ENCODE data around the gene LMAN2L. TPM values are rescaled to one million over a fixed set of nuclear protein-coding genes. Genes with fewer than 3 reads are reported as not detected.
A peak's percentile ranks its signal among the peaks of the same experiment; 100 is the strongest.

The LMAN2L gene
- polyA plus RNA-seq, 3 donors = 7.9 to 22.4 (median 16.6) TPM

DNA sequence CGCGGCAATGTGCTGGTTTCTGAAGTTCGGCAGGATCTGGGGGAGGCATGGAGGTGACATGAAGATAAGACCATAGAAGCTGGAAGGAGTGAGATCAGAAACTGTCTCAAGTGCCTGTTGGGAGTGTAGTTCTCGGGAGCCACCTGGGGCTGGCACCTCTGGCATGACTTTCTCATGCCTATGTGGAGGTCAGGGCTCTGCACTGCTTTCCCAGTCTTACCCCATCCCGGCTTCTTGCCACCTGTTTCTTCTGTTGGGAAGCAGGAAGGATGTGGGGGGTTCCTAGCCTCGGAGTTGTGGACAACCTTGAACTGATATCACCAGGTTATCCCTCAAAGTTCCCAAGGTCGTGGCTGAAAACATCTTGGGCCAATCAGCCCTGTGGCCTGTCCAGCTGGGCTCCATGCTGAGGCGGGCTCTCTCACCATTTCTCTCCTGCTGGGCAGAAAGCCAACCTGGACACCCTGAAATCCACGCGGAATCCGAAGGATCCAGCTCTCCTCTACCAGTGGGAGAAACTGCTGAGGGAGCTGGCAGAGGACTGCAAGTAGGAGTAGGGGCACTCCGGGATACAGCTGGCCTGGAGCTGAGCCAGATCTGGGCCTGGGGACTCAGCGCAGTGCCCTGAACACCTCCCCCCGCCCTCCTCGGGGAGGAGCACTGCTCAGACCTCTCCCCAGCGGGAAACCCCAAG, 54.8 kb downstream of the LMAN2L start:
- TF ChIP-seq, protein P1, sequence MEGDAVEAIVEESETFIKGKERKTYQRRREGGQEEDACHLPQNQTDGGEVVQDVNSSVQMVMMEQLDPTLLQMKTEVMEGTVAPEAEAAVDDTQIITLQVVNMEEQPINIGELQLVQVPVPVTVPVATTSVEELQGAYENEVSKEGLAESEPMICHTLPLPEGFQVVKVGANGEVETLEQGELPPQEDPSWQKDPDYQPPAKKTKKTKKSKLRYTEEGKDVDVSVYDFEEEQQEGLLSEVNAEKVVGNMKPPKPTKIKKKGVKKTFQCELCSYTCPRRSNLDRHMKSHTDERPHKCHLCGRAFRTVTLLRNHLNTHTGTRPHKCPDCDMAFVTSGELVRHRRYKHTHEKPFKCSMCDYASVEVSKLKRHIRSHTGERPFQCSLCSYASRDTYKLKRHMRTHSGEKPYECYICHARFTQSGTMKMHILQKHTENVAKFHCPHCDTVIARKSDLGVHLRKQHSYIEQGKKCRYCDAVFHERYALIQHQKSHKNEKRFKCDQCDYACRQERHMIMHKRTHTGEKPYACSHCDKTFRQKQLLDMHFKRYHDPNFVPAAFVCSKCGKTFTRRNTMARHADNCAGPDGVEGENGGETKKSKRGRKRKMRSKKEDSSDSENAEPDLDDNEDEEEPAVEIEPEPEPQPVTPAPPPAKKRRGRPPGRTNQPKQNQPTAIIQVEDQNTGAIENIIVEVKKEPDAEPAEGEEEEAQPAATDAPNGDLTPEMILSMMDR (IDR thresholded peaks at IDR 0.05) = no peak
- Mint-ChIP-seq H3K27ac (no peak overlapping the region), H3K4me3 (no peak overlapping the region), H3K27me3 (ENCODE audit: low read depth in 3 of 3) (peaks cover 0 to 2% (median 2%) of the 10 kb centered on the region in 3 donors), H3K9me3 (no peaks in the 10 kb centered on the region), H3K4me1 (no peaks in the 10 kb centered on the region), H3K36me3 (no peaks in the 10 kb centered on the region)
- no peak overlapping the region for H3K9ac ChIP-seq (ENCODE audit: insufficient read depth, low read length, poor library complexity, severe bottlenecking)
- no peak for DNase-seq
- H3K79me2 ChIP-seq (ENCODE audit: insufficient read depth, low read length) = no peaks in the 10 kb centered on the region
- H3K9me3 ChIP-seq (replicated peaks in 1 of 2; ENCODE audit: control insufficient read depth in 1 of 2, insufficient read depth in 1 of 2, low read length in 2 of 2) = no peaks in the 10 kb centered on the region
- no peak overlapping the region for H3K4me2 ChIP-seq (replicated peaks; ENCODE audit: extremely low read depth, low read length, poor library complexity, severe bottlenecking)
- no peaks in the 10 kb centered on the region for H3K27me3 ChIP-seq (ENCODE audit: control insufficient read depth in 2 of 2, insufficient read depth in 2 of 2, low read length in 2 of 2)
- no peaks in the 10 kb centered on the region for H3K36me3 ChIP-seq (replicated peaks in 1 of 2; ENCODE audit: control insufficient read depth in 1 of 2, insufficient read depth in 2 of 2, low read length in 2 of 2)
- H3K4me1 ChIP-seq (ENCODE audit: control insufficient read depth in 1 of 2, insufficient read depth in 2 of 2, low read length in 2 of 2) = no peaks in the 10 kb centered on the region
- intact Hi-C loops (cut with micrococcal nuclease) = no loop called here
- no peak overlapping the region for H3K27ac ChIP-seq (ENCODE audit: low read depth in 1 of 2, low read length in 2 of 2)
- WGBS (ENCODE audit: insufficient coverage) = 86% methylated on average over 10 of the region's 16 CpGs
- no peaks in the 10 kb centered on the region for H4K20me1 ChIP-seq (ENCODE audit: insufficient read depth, low read length)
- no peak overlapping the region for H3K4me3 ChIP-seq (replicated peaks in 1 of 3; ENCODE audit: low read depth in 2 of 3, low read length in 3 of 3)
- no peak overlapping the region for H2AFZ ChIP-seq (ENCODE audit: insufficient read depth, low read depth, low read length, poor library complexity, severe bottlenecking)

DNA sequence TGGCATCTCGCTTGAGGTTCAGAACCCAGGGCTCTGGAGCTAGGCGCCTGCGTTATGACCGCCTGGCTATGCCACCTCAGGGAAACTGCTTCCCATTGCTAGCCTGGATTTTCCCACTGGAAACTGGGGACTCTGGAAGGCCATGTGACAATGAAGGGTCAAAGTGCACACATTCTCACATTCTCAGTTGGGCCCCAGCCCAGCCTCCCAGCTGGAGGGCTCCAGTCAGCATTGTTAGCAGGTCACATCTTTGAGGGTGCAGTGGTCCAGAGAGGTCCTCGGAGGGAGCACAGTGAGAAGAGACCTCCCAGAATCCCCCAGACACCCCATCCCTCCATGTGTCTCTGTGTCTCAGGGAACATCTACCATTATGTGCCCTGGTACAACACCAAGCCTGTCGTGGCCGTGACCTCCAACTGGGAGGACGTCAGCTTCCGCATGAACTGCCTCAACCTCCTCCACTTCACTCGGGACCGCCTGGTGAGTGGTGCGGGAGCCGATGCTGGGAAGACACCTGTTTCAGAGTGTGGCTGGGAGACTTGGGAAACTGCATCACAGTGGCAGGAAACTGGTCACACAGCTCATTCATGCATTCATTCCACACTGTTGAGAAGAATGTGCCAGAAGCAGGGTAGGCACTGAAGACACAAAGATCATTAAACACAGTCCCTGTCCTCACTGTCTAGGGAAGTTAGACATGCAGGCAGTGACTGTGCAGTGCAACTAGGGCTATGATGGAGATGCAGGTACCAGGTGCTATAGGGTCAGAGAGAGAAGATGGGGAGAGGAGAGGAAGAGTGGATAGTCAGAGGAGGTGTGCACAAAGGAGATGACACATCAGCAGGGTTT, 55.7 kb downstream of the LMAN2L start:
- no peak for DNase-seq

More for the DNA sequence above, 55.7 kb downstream of the LMAN2L start:
- no peaks in the 10 kb centered on the region for H3K9me3 ChIP-seq (replicated peaks in 1 of 2; ENCODE audit: control insufficient read depth in 1 of 2, insufficient read depth in 1 of 2, low read length in 2 of 2)
- intact Hi-C loops (cut with micrococcal nuclease) = no loop called here
- Mint-ChIP-seq H3K4me3 (peak overlapping the region in 1 of 2 donors; percentile 53), H3K9me3 (peaks cover 0 to 2% (median 0%) of the 10 kb centered on the region in 7 donors), H3K36me3 (no peaks in the 10 kb centered on the region), H3K27me3 (ENCODE audit: low read depth in 3 of 3) (peaks cover 0 to 4% (median 2%) of the 10 kb centered on the region in 3 donors), H3K27ac (no peak overlapping the region), H3K4me1 (no peaks in the 10 kb centered on the region)
- no peak overlapping the region for H3K9ac ChIP-seq (ENCODE audit: insufficient read depth, low read length, poor library complexity, severe bottlenecking)
- over 99% methylated on average over 12 of the region's 13 CpGs for WGBS (ENCODE audit: insufficient coverage)
- H3K4me3 ChIP-seq (replicated peaks in 1 of 3; ENCODE audit: low read depth in 2 of 3, low read length in 3 of 3) = no peak overlapping the region
- H2AFZ ChIP-seq (ENCODE audit: insufficient read depth, low read depth, low read length, poor library complexity, severe bottlenecking) = no peak overlapping the region
- no peaks in the 10 kb centered on the region for H3K27me3 ChIP-seq (ENCODE audit: control insufficient read depth in 2 of 2, insufficient read depth in 2 of 2, low read length in 2 of 2)
- no peaks in the 10 kb centered on the region for H3K36me3 ChIP-seq (replicated peaks in 1 of 2; ENCODE audit: control insufficient read depth in 1 of 2, insufficient read depth in 2 of 2, low read length in 2 of 2)
- H3K79me2 ChIP-seq (ENCODE audit: insufficient read depth, low read length) = no peaks in the 10 kb centered on the region
- TF ChIP-seq, protein P1 (IDR thresholded peaks at IDR 0.05) = no peak
- H3K4me2 ChIP-seq (replicated peaks; ENCODE audit: extremely low read depth, low read length, poor library complexity, severe bottlenecking) = no peak overlapping the region
- no peaks in the 10 kb centered on the region for H3K4me1 ChIP-seq (ENCODE audit: control insufficient read depth in 1 of 2, insufficient read depth in 2 of 2, low read length in 2 of 2)
- no peaks in the 10 kb centered on the region for H4K20me1 ChIP-seq (ENCODE audit: insufficient read depth, low read length)
- no peak overlapping the region for H3K27ac ChIP-seq (ENCODE audit: low read depth in 1 of 2, low read length in 2 of 2)

All from CD14-positive monocyte (primary cell).